MCF 10A (cell line): ENCODE measurements around the gene HDAC7. TPM values are rescaled to one million over a fixed set of nuclear protein-coding genes. Genes with fewer than 3 reads are reported as not detected.

Experiments
- BruUV-seq: library from RNA; stranded (reverse); fragments of 400-500 nt; replicated peaks from 2 replicates; lab custom pipeline; 2021; lab: Mats Ljungman, UMichigan
- CTCF ChIA-PET: fragments of 300-600 bp; sonication (Branson Sonifier 250); formaldehyde crosslinking; extraction: SDS; loops from one replicate; lab custom pipeline; 2021; ENCODE audit warnings: antibody characterized with exemption, inconsistent platforms; lab: Yijun Ruan, JAX
- POLR2A ChIA-PET: fragments of 300-600, 350-650 bp; sonication (Branson Sonifier 250); formaldehyde crosslinking; extraction: SDS; loops from one replicate; lab custom pipeline; 2020; ENCODE audit warnings: antibody characterized with exemption, inconsistent platforms; lab: Yijun Ruan, JAX
- DNase-seq: peaks from one replicate; pipeline ENCODE4 v3.0.0-alpha.2; 2018; ENCODE audit not compliant: unreplicated experiment
- H3K27ac Mint-ChIP-seq: one replicate; pipeline ENCODE4 v1.8.0; 2022; ENCODE audit warnings: mild to moderate bottlenecking, low read depth, mixed read lengths; ENCODE audit not compliant: unreplicated experiment
- H3K27me3 Mint-ChIP-seq: one replicate; pipeline ENCODE4 v1.8.0; 2022; ENCODE audit warnings: mixed read lengths; ENCODE audit not compliant: insufficient read depth, unreplicated experiment
- H3K36me3 Mint-ChIP-seq: one replicate; pipeline ENCODE4 v1.8.0; 2022; ENCODE audit warnings: mild to moderate bottlenecking, moderate library complexity, mixed read lengths; ENCODE audit not compliant: insufficient read depth, unreplicated experiment
- H3K4me1 Mint-ChIP-seq: one replicate; pipeline ENCODE4 v1.8.0; 2022; ENCODE audit warnings: mixed read lengths; ENCODE audit not compliant: insufficient read depth, unreplicated experiment
- H3K4me3 Mint-ChIP-seq: one replicate; pipeline ENCODE4 v1.8.0; 2022; ENCODE audit warnings: mild to moderate bottlenecking, moderate library complexity, mixed read lengths; ENCODE audit not compliant: unreplicated experiment
- H3K9me3 Mint-ChIP-seq: one replicate; pipeline ENCODE4 v1.8.0; 2022; ENCODE audit warnings: mixed read lengths; ENCODE audit not compliant: unreplicated experiment
- CTCF ChIP-seq: fragments of 200-600 bp; IDR thresholded peaks from one replicate; pipeline ENCODE4 v1.8.0; 2022; ENCODE audit warnings: antibody characterized with exemption, mild to moderate bottlenecking; ENCODE audit not compliant: unreplicated experiment
- intact Hi-C: fragments of 100-400 bp; cut with micrococcal nuclease; formaldehyde crosslinking; loops from 2 replicates; pipeline ENCODE4 v1.14.1; 2022
- total RNA-seq: library from RNA; stranded (reverse); gene quantifications from 2 replicates; pipeline ENCODE4 v1.2.3, GENCODE V29; 2022

Gene HDAC7
- total RNA-seq, 1 experiment from 2014 or later, result 80.1 TPM

- TF ChIP-seq CTCF, result no peak
- H3K27me3 Mint-ChIP-seq, result no peaks in the 10 kb centered on the region
- no peak for DNase-seq
- ChIA-PET CTCF (interaction anchor here (1.1 to 3.1 kb wide), 6 partner anchors 9 to 107 kb away, joined by 3 to 22 read pairs (median 6); no protein-coding TSS in a partner anchor), POLR2A (interaction anchor here (1.0 to 2.9 kb wide), 4 partner anchors 9 to 15 kb away, joined by 3 to 20 read pairs (median 6); no protein-coding TSS in a partner anchor)
- H3K36me3 Mint-ChIP-seq, result no peaks in the 10 kb centered on the region
- peak overlapping the region; percentile 99 for H3K27ac Mint-ChIP-seq
- intact Hi-C loops, result loop anchor here (10.0 kb wide), 1 partner anchor 738 kb away; no protein-coding TSS in a partner anchor
- BruUV-seq, result no TSS peak
- H3K4me1 Mint-ChIP-seq, result peaks cover 67% of the 10 kb centered on the region
- peak overlapping the region; percentile 31 for H3K4me3 Mint-ChIP-seq
- H3K9me3 Mint-ChIP-seq, result no peaks in the 10 kb centered on the region
Measured at GRCh38 chr12:47822863-47823262, 3.2 kb upstream of the HDAC7 start.

- peak overlapping the region; percentile 93 for H3K27ac Mint-ChIP-seq
- BruUV-seq, result no TSS peak
- ChIA-PET POLR2A (interaction anchor here (1.0 to 2.9 kb wide), 6 partner anchors 10 to 283 kb away, joined by 3 to 20 read pairs (median 4); partner anchors contain the start of gene SENP1), CTCF (interaction anchor here (0.6 to 3.1 kb wide), 7 partner anchors 9 to 107 kb away, joined by 3 to 22 read pairs (median 4); partner anchors contain the start of gene SLC48A1)
- peak overlapping the region; percentile 31 for H3K4me3 Mint-ChIP-seq
- peaks cover 70% of the 10 kb centered on the region for H3K4me1 Mint-ChIP-seq
- no peaks in the 10 kb centered on the region for H3K27me3 Mint-ChIP-seq
- no peaks in the 10 kb centered on the region for H3K36me3 Mint-ChIP-seq
- no peaks in the 10 kb centered on the region for H3K9me3 Mint-ChIP-seq
- no peak for DNase-seq
- intact Hi-C loops, result loop anchor here (10.0 kb wide), 1 partner anchor 738 kb away; no protein-coding TSS in a partner anchor
- no peak for TF ChIP-seq CTCF
Measured at GRCh38 chr12:47822401-47822800, 2.7 kb upstream of the HDAC7 start.

GRCh38 chr12:47821346-47821706, 1.6 kb upstream of the HDAC7 start:
- no peak for TF ChIP-seq CTCF
- CTCF ChIA-PET, result interaction anchor here (0.7 to 3.1 kb wide), 9 partner anchors 7 to 79 kb away, joined by 3 to 22 read pairs (median 5); no protein-coding TSS in a partner anchor
- Mint-ChIP-seq H3K27ac (peak overlapping the region; percentile 93), H3K27me3 (no peaks in the 10 kb centered on the region), H3K4me1 (peaks cover 80% of the 10 kb centered on the region), H3K9me3 (no peaks in the 10 kb centered on the region), H3K4me3 (peak overlapping the region; percentile 98), H3K36me3 (no peaks in the 10 kb centered on the region)
- DNase-seq, result no peak
- intact Hi-C loops, result loop anchor here (10.0 kb wide), 1 partner anchor 737 kb away; no protein-coding TSS in a partner anchor
- BruUV-seq, result no TSS peak
- POLR2A ChIA-PET, result interaction anchor here (0.6 to 5.9 kb wide), 15 partner anchors 9 to 298 kb away, joined by 3 to 110 read pairs (median 5); partner anchors contain the start of genes PFKM, SENP1 and VDR

DNA sequence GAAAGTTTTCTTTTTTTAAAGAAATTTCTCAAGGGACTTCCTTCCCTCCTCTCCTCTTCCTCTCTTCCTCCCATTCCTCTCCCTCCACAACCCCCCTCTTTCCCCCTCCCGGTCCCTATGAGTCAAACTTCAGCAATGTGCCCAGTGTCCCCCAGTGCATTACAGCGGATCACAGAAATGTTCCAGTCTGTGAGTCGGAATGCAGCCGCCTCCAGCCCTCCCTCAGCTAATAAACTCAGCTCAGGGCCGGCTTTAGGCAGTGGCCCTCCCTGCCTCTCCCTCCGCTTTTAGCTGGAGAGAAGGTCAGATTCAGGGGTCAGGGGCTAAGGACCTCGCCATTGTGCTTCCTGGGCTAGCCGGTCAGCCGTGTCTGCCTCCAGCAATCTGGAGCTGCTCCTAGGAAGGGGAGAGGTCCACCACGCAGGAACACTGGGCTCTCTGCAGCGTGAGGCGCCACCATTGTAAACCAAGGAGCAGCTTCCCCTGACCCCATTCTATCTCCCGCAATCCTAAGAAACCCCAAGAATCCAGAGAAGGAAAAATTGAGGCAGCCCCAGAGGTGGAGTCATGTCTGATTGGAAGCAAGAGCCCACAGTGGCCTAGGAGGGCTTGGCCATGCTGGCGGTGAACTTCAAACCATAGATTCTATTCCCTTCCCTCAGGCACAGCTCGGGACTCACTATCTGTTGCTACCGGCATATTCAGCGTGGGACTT, 1.1 kb upstream of the HDAC7 start:
- ChIA-PET POLR2A (interaction anchor here (0.6 to 5.9 kb wide), 20 partner anchors 9 to 299 kb away, joined by 3 to 110 read pairs (median 4); partner anchors contain the start of genes PFKM, SENP1 and VDR), CTCF (interaction anchor here (0.6 to 3.1 kb wide), 11 partner anchors 8 to 78 kb away, joined by 3 to 22 read pairs (median 4); no protein-coding TSS in a partner anchor)
- H3K9me3 Mint-ChIP-seq, result no peaks in the 10 kb centered on the region
- no peaks in the 10 kb centered on the region for H3K36me3 Mint-ChIP-seq
- H3K27ac Mint-ChIP-seq, result peak overlapping the region; percentile 93
- H3K4me1 Mint-ChIP-seq, result peaks cover 78% of the 10 kb centered on the region
- peak; percentile 95 for DNase-seq
- no peaks in the 10 kb centered on the region for H3K27me3 Mint-ChIP-seq
- H3K4me3 Mint-ChIP-seq, result peak overlapping the region; percentile 98
- intact Hi-C loops, result loop anchor here (1.0 to 10.0 kb wide), 2 partner anchors 17 to 736 kb away; no protein-coding TSS in a partner anchor
- no peak for TF ChIP-seq CTCF
- TSS peak; percentile 79 for BruUV-seq
